ENCODE results near the gene TMEM129. TPM values are rescaled to one million over a fixed set of nuclear protein-coding genes. Genes with fewer than 3 reads are reported as not detected.

TMEM129 gene
- total and polyA plus RNA-seq, 10 of the 15 experiments (the other 5 are each of a cell fraction or from before 2014, with no cell fraction given) = 0.19 to 24.9 (median 13.2) TPM

DNA sequence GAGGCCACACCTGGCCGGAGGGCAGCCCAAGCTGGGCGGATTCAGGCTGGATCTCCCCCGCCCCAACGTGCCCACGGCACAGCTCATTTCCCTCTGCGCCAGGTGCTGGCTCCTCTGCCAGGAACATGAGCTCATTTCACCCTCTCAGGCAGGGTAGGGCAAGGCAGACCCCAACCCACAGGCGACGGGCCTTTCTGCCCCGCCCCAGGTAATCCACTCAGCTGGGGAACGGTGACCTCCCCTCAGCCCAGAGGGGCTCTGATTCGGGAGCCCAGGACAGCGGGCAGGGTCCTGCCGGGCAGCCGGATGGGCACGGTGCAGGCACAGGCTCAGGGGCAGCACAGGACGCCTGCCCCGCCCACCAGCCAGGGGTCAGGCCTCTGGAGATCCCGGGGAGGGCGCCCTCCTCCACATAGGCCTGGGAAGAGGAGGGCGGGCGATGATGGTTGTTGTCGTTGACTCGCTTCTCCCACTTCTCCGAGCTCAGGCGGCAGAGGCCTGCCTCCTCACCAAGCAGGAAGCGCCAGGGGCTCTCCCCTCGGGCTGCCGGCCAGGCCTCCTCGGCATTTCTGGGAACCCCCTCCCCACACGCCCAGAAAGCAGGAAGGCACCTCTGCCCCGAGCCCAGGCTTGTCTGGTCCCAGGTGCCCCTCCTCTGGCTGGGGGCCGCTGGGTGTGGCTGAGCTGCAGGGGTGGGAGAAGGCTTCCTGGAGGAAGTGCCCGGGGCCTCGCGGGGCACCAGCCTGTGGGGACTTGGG, 31.3 kb upstream of the TMEM129 start:
- RAD21 ChIA-PET (ENCODE audit: unreplicated experiment) = interaction anchor here (1.8 kb wide), 1 partner anchor 147 kb away, joined by 7 read pairs; no protein-coding TSS in a partner anchor
- ATAC-seq (no peak), FAIRE-seq (no peak), DNase-seq (ENCODE audit: low read depth, low spot score) (no peak)
- Histone ChIP-seq H3K27me3 (replicated peaks in 1 of 2; ENCODE audit: control insufficient read depth in 2 of 2, insufficient read depth in 2 of 2, low read length in 1 of 2) (no peaks in the 10 kb centered on the region), H3K9me3 (replicated peaks; ENCODE audit: control insufficient read depth, insufficient read depth, low read length) (no peaks in the 10 kb centered on the region), H3K79me2 (ENCODE audit: control insufficient read depth, insufficient read depth, low read length) (no peaks in the 10 kb centered on the region), H3K4me2 (ENCODE audit: control insufficient read depth, insufficient read depth) (no peak overlapping the region), H3K4me3 (no peak overlapping the region), H2AFZ (ENCODE audit: control insufficient read depth, low read depth, low read length) (peak overlapping the region; percentile 1), H3K27ac (ENCODE audit: control insufficient read depth, insufficient read depth) (no peak overlapping the region), H3K9ac (ENCODE audit: control insufficient read depth, insufficient read depth, low read length) (no peak overlapping the region), H3K36me3 (ENCODE audit: control insufficient read depth in 2 of 2, insufficient read depth in 2 of 2, low read length in 1 of 2) (no peaks in the 10 kb centered on the region), H4K20me1 (ENCODE audit: control insufficient read depth, insufficient read depth) (no peaks in the 10 kb centered on the region), H3K4me1 (ENCODE audit: control insufficient read depth, insufficient read depth, low read length) (no peaks in the 10 kb centered on the region)
- 10% methylated on average over 35 of the region's 35 CpGs for WGBS (ENCODE audit: insufficient coverage, insufficient replicate concordance, low lambda C conversion rate, missing lambda C conversion rate)
- TF ChIP-seq MYB (IDR thresholded peaks at IDR 0.05; ENCODE audit: borderline replicate concordance, low read depth, low read length) (no peak), WRNIP1 (IDR thresholded peaks at IDR 0.05; ENCODE audit: borderline replicate concordance, low read depth, low read length) (no peak), ETV6 (conservative IDR thresholded peaks at IDR 0.05 in 1 of 2, IDR thresholded peaks at IDR 0.05 in 1 of 2; ENCODE audit: borderline replicate concordance in 1 of 2, low read depth in 1 of 2) (no peak), SMC3 (IDR thresholded peaks at IDR 0.05; ENCODE audit: borderline replicate concordance, low read length) (no peak), YY1 (IDR thresholded peaks at IDR 0.05; ENCODE audit: low read depth, low read length) (no peak), FOXM1 (IDR thresholded peaks at IDR 0.05; ENCODE audit: low read depth, low read length) (no peak), CBX3 (IDR thresholded peaks at IDR 0.05; ENCODE audit: borderline replicate concordance, low read depth) (no peak), ZNF207 (IDR thresholded peaks at IDR 0.05; ENCODE audit: borderline replicate concordance) (no peak), IRF4 (IDR thresholded peaks at IDR 0.05; ENCODE audit: low read depth, low read length) (no peak), SREBF1 (IDR thresholded peaks at IDR 0.05; ENCODE audit: low read length) (no peak), SMARCA5 (IDR thresholded peaks at IDR 0.05) (no peak), IRF5 (IDR thresholded peaks at IDR 0.05; ENCODE audit: borderline replicate concordance) (no peak), ZNF24 (IDR thresholded peaks at IDR 0.05) (no peak)
- TF ChIP-seq, protein P1, sequence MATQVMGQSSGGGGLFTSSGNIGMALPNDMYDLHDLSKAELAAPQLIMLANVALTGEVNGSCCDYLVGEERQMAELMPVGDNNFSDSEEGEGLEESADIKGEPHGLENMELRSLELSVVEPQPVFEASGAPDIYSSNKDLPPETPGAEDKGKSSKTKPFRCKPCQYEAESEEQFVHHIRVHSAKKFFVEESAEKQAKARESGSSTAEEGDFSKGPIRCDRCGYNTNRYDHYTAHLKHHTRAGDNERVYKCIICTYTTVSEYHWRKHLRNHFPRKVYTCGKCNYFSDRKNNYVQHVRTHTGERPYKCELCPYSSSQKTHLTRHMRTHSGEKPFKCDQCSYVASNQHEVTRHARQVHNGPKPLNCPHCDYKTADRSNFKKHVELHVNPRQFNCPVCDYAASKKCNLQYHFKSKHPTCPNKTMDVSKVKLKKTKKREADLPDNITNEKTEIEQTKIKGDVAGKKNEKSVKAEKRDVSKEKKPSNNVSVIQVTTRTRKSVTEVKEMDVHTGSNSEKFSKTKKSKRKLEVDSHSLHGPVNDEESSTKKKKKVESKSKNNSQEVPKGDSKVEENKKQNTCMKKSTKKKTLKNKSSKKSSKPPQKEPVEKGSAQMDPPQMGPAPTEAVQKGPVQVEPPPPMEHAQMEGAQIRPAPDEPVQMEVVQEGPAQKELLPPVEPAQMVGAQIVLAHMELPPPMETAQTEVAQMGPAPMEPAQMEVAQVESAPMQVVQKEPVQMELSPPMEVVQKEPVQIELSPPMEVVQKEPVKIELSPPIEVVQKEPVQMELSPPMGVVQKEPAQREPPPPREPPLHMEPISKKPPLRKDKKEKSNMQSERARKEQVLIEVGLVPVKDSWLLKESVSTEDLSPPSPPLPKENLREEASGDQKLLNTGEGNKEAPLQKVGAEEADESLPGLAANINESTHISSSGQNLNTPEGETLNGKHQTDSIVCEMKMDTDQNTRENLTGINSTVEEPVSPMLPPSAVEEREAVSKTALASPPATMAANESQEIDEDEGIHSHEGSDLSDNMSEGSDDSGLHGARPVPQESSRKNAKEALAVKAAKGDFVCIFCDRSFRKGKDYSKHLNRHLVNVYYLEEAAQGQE (IDR thresholded peaks at IDR 0.05; ENCODE audit: low read depth, low read length) = no peak
- POLR2A ChIA-PET = interaction anchor here (0.8 kb wide), 1 partner anchor 148 kb away, joined by 4 read pairs; no protein-coding TSS in a partner anchor
- BruUV-seq (replicated peaks) = no TSS peak
- intact Hi-C loops (cut with micrococcal nuclease; ENCODE audit: unreplicated experiment) = no loop called here
- SMC1A ChIA-PET (ENCODE audit: uncharacterized antibody, unreplicated experiment) = no interaction called here
- CTCF ChIA-PET = interaction anchor here (1.8 to 2.5 kb wide), 2 partner anchors 58 to 147 kb away, joined by 8 to 11 read pairs; no protein-coding TSS in a partner anchor
- in situ Hi-C loops (cut with MboI) = no loop called here

Data from GM12878 (cell line).